Heart left ventricle (tissue), 16 donors: ENCODE results near the gene ITPRID1. TPM values are rescaled to one million over a fixed set of nuclear protein-coding genes. Genes with fewer than 3 reads are reported as not detected.
"Not testable (repeated sequence)": the region's sequence is repeated elsewhere in the genome, so short reads cannot be mapped to it uniquely, and the experiment has no call there.

Source experiments
- ATAC-seq, 4 donors: fragments of 200-7000 bp; cut with Tn5 transposase; one replicate each; pipeline ENCODE4 v1.9.1; 2020 to 2022; ENCODE audit warnings: moderate library complexity in 4 of 4, mild to moderate bottlenecking in 3 of 4, moderate number of reproducible peaks in 1 of 4
- DNase-seq, 5 donors: peaks; one replicate each; pipeline ENCODE4 v3.0.0-alpha.2; 2020
- H3K27ac ChIP-seq, 12 donors: fragments of 200-600 bp; sonication (generic) in 4 of 12; one replicate each; pipeline versions ENCODE4 v1.5.0 to v1.8.0; 2016 to 2022; ENCODE audit warnings: mild to moderate bottlenecking in 2 of 12
- H3K27me3 ChIP-seq, 9 donors: fragments of 200-600 bp; sonication (generic) in 2 of 9; one replicate each; pipeline versions ENCODE4 v1.5.1 to v1.8.0; 2016 to 2022; ENCODE audit warnings: mild to moderate bottlenecking in 3 of 9
- H3K36me3 ChIP-seq, 9 donors: fragments of 200-600 bp; sonication (generic) in 2 of 9; one replicate each; pipeline versions ENCODE4 v1.5.0 to v1.8.0; 2018 to 2022; ENCODE audit warnings: mild to moderate bottlenecking in 2 of 9
- H3K4me1 ChIP-seq, 12 donors: fragments of 200-600 bp; sonication (generic) in 4 of 12; one replicate each; pipeline versions ENCODE4 v1.5.0 to v1.8.0; 2016 to 2022; ENCODE audit warnings: mild to moderate bottlenecking in 3 of 12
- H3K4me3 ChIP-seq, 12 donors: fragments of 200-600 bp; sonication (generic) in 4 of 12; one replicate each; pipeline versions ENCODE4 v1.5.0 to v1.8.0; 2017 to 2022; ENCODE audit warnings: mild to moderate bottlenecking in 9 of 12, moderate library complexity in 4 of 12
- H3K9me3 ChIP-seq, 12 donors: fragments of 200-600 bp; sonication (generic) in 4 of 12; one replicate each; pipeline versions ENCODE4 v1.5.0 to v1.8.0; 2016 to 2022; ENCODE audit warnings: mild to moderate bottlenecking in 1 of 12
- CTCF ChIP-seq, 12 donors: fragments of 200-600 bp; sonication (generic) in 4 of 12; IDR thresholded peaks; one replicate each; pipeline versions ENCODE4 v1.5.0 to v1.8.0; 2018 to 2022; ENCODE audit warnings: antibody characterized with exemption in 12 of 12, mild to moderate bottlenecking in 5 of 12
- POLR2A ChIP-seq, 2 donors: fragments of 450-650 bp; IDR thresholded peaks; one replicate each; pipeline ENCODE4 v1.6.1; 2017; ENCODE audit warnings: antibody characterized with exemption in 2 of 2, mild to moderate bottlenecking in 2 of 2, moderate library complexity in 2 of 2
- WGBS, 4 donors: extraction: QIAGEN DNeasy Blood & Tissue Kit in 2 of 4; methylation state at CpG; one replicate each; pipeline versions ENCODE4 v1.1.5 to v1.1.7; 2013 to 2018; 5-methylcytosine and 5-hydroxymethylcytosine counted together
- intact Hi-C, 10 donors: fragments of 100-400 bp; cut with DNase I; formaldehyde crosslinking; loops; one replicate each; pipeline versions ENCODE4 v1.11.1 to v1.14.2; 2022
- polyA plus RNA-seq, 2 donors: library from polyadenylated mRNA; stranded (reverse); fragments of 200-250 nt; gene quantifications; one replicate each; pipeline ENCODE4 v1.2.3, GENCODE V29; 2013
- total RNA-seq, 9 donors: library from RNA; depleted of rRNA in 2 of 9; stranded (reverse); fragments of >200 nt in 2 of 9; fragmentation: NEBNext Ultra II Directional in 3 of 9; extraction: Animal tissue kit (Norgen Biotek cat#: 25700) in 3 of 9; gene quantifications; one replicate each; pipeline versions ENCODE4 v1.1.0 to v1.2.4, GENCODE V29; 2016 to 2023
- donor health status: ischemic (EF 13 %, LVEDD 7.1; RV severe dilation, severe dysfunction).
- donor health status: healthy with polysubstance abuse.
- donor health status: DM: no; HTN: yes; CAD: no.
- donor health status: DM: no; HTN: no; CAD: no.
- donor health status: ischemic (EF 25% LVEDD 6.9; RV normal size, moderate dysfunction).
- donor health status: ischemic (EF 25% LVEDD 5.7; RV mildly dilated, moderate dysfunction).
- donor health status: healthy.
- donor health status: DM: yes; HTN: yes; CAD: no.
- donor health status: ischemic (EF 35%, LVEDD 5.7; RV mildly dilated, moderate dysfunction).
- donor health status: nonischemic (EF 11% LVEDD 7.7; RV severe dilation, severe dysfunction).
- donor health status: DM: yes; HTN: yes; CAD: no.
- donor health status: PGD.
- donor health status: ischemic (EF 29% LVEDD 5.4; RV normal size, mild dysfunction).
- donor health status: nonischemic (EF 23%, LVEDD 6.1; RV moderate dilation, normal function).

Gene ITPRID1
- total and polyA plus RNA-seq, 11 donors, result 0.19 TPM; not detected in 10

DNA sequence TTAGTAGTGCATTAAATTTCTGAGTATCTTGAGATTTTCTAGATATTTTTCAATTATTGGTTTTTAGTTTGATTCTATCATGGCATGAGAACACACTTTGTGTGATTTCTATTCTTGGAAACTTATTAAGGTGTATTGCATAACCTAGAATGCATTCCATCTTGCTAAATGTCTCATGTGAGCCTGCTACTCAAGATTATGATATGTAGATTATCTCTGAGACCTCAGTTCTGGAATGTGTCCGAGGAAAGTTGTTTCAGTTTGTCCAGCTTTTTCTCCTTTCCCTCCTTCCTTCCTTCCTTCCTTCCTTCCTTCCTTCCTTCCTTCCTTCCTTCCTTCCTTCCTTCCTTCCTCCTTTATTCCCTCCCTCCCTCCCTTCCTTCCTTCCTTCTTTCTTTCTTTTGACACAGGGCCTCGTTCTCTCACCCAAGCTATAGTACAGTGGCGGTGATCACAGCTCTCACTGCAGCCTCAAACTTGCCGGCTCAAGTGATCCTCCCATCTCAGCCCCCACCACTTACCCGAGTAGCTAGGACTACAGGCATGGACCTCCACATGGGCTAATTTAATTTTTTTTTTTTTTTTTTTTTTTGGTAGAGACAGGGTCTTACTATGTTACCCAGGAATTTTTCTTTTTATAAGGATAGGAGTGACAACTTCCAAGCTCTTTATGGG is 7.6 kb downstream of the ITPRID1 start:
- Histone ChIP-seq H3K9me3 (no peaks in the 10 kb centered on the region), H3K4me1 (no peaks in the 10 kb centered on the region), H3K27ac (no peak overlapping the region), H3K36me3 (no peaks in the 10 kb centered on the region), H3K4me3 (no peak overlapping the region), H3K27me3 (peaks cover 0 to under 1% (median 0%) of the 10 kb centered on the region in 9 donors)
- DNase-seq (no peak), ATAC-seq (no peak)
- WGBS, 4 donors, result 67 to 85% (median 79%) methylated on average over 5 of the region's 5 CpGs
- TF ChIP-seq CTCF (IDR thresholded peaks at IDR 0.05) (no peak), POLR2A (IDR thresholded peaks at IDR 0.05) (no peak)
- intact Hi-C loops, result no loop called here

- intact Hi-C loops, result no loop called here
- no peaks in the 10 kb centered on the region for H3K27me3 ChIP-seq
- TF ChIP-seq POLR2A (IDR thresholded peaks at IDR 0.05), result no peak
- no peak for TF ChIP-seq CTCF (IDR thresholded peaks at IDR 0.05)
- no peaks in the 10 kb centered on the region for H3K9me3 ChIP-seq
- DNase-seq (no peak), ATAC-seq (no peak)
- H3K4me3 ChIP-seq, result no peak overlapping the region
- no peaks in the 10 kb centered on the region for H3K4me1 ChIP-seq
- H3K36me3 ChIP-seq, result no peaks in the 10 kb centered on the region
- no peak overlapping the region for H3K27ac ChIP-seq
These were observed 13.0 kb downstream of the ITPRID1 start for GRCh38 chr7:31526864-31527263.

DNA sequence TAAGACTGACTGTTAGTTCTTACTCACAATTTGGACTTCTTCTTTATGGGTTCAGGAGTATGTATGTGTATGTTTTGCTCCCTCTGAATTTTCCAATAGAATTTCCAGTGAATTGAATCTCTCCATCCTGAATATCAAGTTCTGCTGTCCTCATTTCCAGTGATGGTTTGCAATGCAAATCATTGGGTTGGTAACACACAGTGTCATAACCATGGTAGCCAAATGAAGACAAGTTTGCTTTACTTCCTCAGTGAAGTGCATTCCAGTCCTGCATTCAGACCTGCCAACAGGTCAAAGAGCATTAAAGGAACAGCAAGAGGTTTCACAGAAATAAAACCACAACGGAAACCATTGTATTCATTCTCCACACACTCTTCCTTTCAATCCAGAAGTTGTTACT is 15.2 kb downstream of the ITPRID1 start:
- DNase-seq, result no peak
- H3K9me3 ChIP-seq, result no peaks in the 10 kb centered on the region
- intact Hi-C loops, result no loop called here
- no peak overlapping the region for H3K27ac ChIP-seq
- TF ChIP-seq POLR2A (IDR thresholded peaks at IDR 0.05) (no peak), CTCF (IDR thresholded peaks at IDR 0.05) (no peak)
- H3K4me1 ChIP-seq, result no peaks in the 10 kb centered on the region
- no peak overlapping the region for H3K4me3 ChIP-seq
- no peak for ATAC-seq
- no peaks in the 10 kb centered on the region for H3K27me3 ChIP-seq
- no peaks in the 10 kb centered on the region for H3K36me3 ChIP-seq
- WGBS, 4 donors, result 76 to 87% (median 82%) methylated on average over 1 of the region's 1 CpG

- ATAC-seq, H3K4me1 ChIP-seq, DNase-seq, H3K27ac ChIP-seq, H3K9me3 ChIP-seq, H3K27me3 ChIP-seq, intact Hi-C loops, H3K36me3 ChIP-seq, H3K4me3 ChIP-seq: not testable (repeated sequence)
- 58 to 76% (median 62%) methylated on average over 3 of the region's 3 CpGs for WGBS, 4 donors
These were observed 26.8 kb downstream of the ITPRID1 start for GRCh38 chr7:31540651-31541185.

GRCh38 chr7:31545549-31545948 is 31.7 kb downstream of the ITPRID1 start:
- Histone ChIP-seq H3K4me3 (no peak overlapping the region), H3K4me1 (no peaks in the 10 kb centered on the region), H3K36me3 (no peaks in the 10 kb centered on the region), H3K9me3 (no peaks in the 10 kb centered on the region), H3K27ac (no peak overlapping the region), H3K27me3 (no peaks in the 10 kb centered on the region)
- intact Hi-C loops, result no loop called here
- 20 to 31% (median 25%) methylated on average over 1 of the region's 1 CpG for WGBS, 4 donors
- no peak for ATAC-seq
- TF ChIP-seq CTCF (IDR thresholded peaks at IDR 0.05) (no peak), POLR2A (IDR thresholded peaks at IDR 0.05) (no peak)
- DNase-seq, result no peak
